ENCODE results near the gene CXXC1.

Gene CXXC1

GRCh38 chr18:50287441-50288347 is at the start of gene CXXC1:
Gene CXXC1 (minus strand): TSS chr18:50287692. CDS start chr18:50287589, 103 bp downstream.
- H3K27ac ChIP-seq (ENCODE audit: low read depth in 2 of 2, low read length in 2 of 2), result peak within 1 kb of the TSS; percentile 83 to 87
- peak within 1 kb of the TSS; percentile 92 to 93 for H3K9ac ChIP-seq (ENCODE audit: low read depth in 1 of 2, low read length in 2 of 2)
- peaks cover 9 to 14% of the 10 kb centered on the region in 2 donors for H3K4me1 ChIP-seq (ENCODE audit: control insufficient read depth in 2 of 2, insufficient read depth in 2 of 2, low read length in 2 of 2)
- H3K9me3 ChIP-seq (ENCODE audit: control insufficient read depth in 2 of 2, low read length in 2 of 2), result no peaks in the 10 kb centered on the region
- peaks cover 18 to 31% of the 10 kb centered on the region in 2 donors for H3K36me3 ChIP-seq (ENCODE audit: control insufficient read depth in 2 of 2, insufficient read depth in 2 of 2, low read length in 2 of 2)
- no peaks in the 10 kb centered on the region for H3K27me3 ChIP-seq (ENCODE audit: control insufficient read depth in 2 of 2, insufficient read depth in 2 of 2, low read length in 2 of 2)
- peak within 1 kb of the TSS; percentile 83 to 99 for H3K4me3 ChIP-seq (ENCODE audit: low read length in 2 of 2)

GRCh38 chr18:50334546-50335152 is 47.2 kb upstream of the CXXC1 start:
- Histone ChIP-seq H3K4me3 (ENCODE audit: low read length in 2 of 2) (no peak overlapping the region), H3K36me3 (ENCODE audit: control insufficient read depth in 2 of 2, insufficient read depth in 2 of 2, low read length in 2 of 2) (no peaks in the 10 kb centered on the region), H3K27me3 (ENCODE audit: control insufficient read depth in 2 of 2, insufficient read depth in 2 of 2, low read length in 2 of 2) (peaks cover 0 to 4% of the 10 kb centered on the region in 2 donors)

GRCh38 chr18:50331691-50332090 is 44.2 kb upstream of the CXXC1 start:
- H3K4me1 ChIP-seq (ENCODE audit: control insufficient read depth in 2 of 2, insufficient read depth in 2 of 2, low read length in 2 of 2), result no peaks in the 10 kb centered on the region
- H3K36me3 ChIP-seq (ENCODE audit: control insufficient read depth in 2 of 2, insufficient read depth in 2 of 2, low read length in 2 of 2), result no peaks in the 10 kb centered on the region
- no peak overlapping the region for H3K27ac ChIP-seq (ENCODE audit: low read depth in 2 of 2, low read length in 2 of 2)
- H3K9ac ChIP-seq (ENCODE audit: low read depth in 1 of 2, low read length in 2 of 2), result no peak overlapping the region
- no peaks in the 10 kb centered on the region for H3K27me3 ChIP-seq (ENCODE audit: control insufficient read depth in 2 of 2, insufficient read depth in 2 of 2, low read length in 2 of 2)
- H3K4me3 ChIP-seq (ENCODE audit: low read length in 2 of 2), result no peak overlapping the region
- no peaks in the 10 kb centered on the region for H3K9me3 ChIP-seq (ENCODE audit: control insufficient read depth in 2 of 2, low read length in 2 of 2)

More at GRCh38 chr18:50334546-50335152, 47.2 kb upstream of the CXXC1 start:
- H3K27ac ChIP-seq (ENCODE audit: low read depth in 2 of 2, low read length in 2 of 2), result no peak overlapping the region
- H3K9me3 ChIP-seq (ENCODE audit: control insufficient read depth in 2 of 2, low read length in 2 of 2), result no peaks in the 10 kb centered on the region
- H3K9ac ChIP-seq (ENCODE audit: low read depth in 1 of 2, low read length in 2 of 2), result no peak overlapping the region
- no peaks in the 10 kb centered on the region for H3K4me1 ChIP-seq (ENCODE audit: control insufficient read depth in 2 of 2, insufficient read depth in 2 of 2, low read length in 2 of 2)

GRCh38 chr18:50330176-50330575 is 42.7 kb upstream of the CXXC1 start:
- no peak overlapping the region for H3K27ac ChIP-seq (ENCODE audit: low read depth in 2 of 2, low read length in 2 of 2)
- H3K4me1 ChIP-seq (ENCODE audit: control insufficient read depth in 2 of 2, insufficient read depth in 2 of 2, low read length in 2 of 2), result no peaks in the 10 kb centered on the region
- no peaks in the 10 kb centered on the region for H3K36me3 ChIP-seq (ENCODE audit: control insufficient read depth in 2 of 2, insufficient read depth in 2 of 2, low read length in 2 of 2)
- no peaks in the 10 kb centered on the region for H3K9me3 ChIP-seq (ENCODE audit: control insufficient read depth in 2 of 2, low read length in 2 of 2)
- H3K9ac ChIP-seq (ENCODE audit: low read depth in 1 of 2, low read length in 2 of 2), result no peak overlapping the region
- H3K27me3 ChIP-seq (ENCODE audit: control insufficient read depth in 2 of 2, insufficient read depth in 2 of 2, low read length in 2 of 2), result no peaks in the 10 kb centered on the region
- H3K4me3 ChIP-seq (ENCODE audit: low read length in 2 of 2), result no peak overlapping the region

- Histone ChIP-seq H3K27me3 (ENCODE audit: control insufficient read depth in 2 of 2, insufficient read depth in 2 of 2, low read length in 2 of 2) (no peaks in the 10 kb centered on the region), H3K9me3 (ENCODE audit: control insufficient read depth in 2 of 2, low read length in 2 of 2) (no peaks in the 10 kb centered on the region), H3K9ac (ENCODE audit: low read depth in 1 of 2, low read length in 2 of 2) (no peak overlapping the region), H3K27ac (ENCODE audit: low read depth in 2 of 2, low read length in 2 of 2) (no peak overlapping the region), H3K36me3 (ENCODE audit: control insufficient read depth in 2 of 2, insufficient read depth in 2 of 2, low read length in 2 of 2) (no peaks in the 10 kb centered on the region), H3K4me3 (ENCODE audit: low read length in 2 of 2) (no peak overlapping the region), H3K4me1 (ENCODE audit: control insufficient read depth in 2 of 2, insufficient read depth in 2 of 2, low read length in 2 of 2) (no peaks in the 10 kb centered on the region)
Observed at GRCh38 chr18:50327983-50328382, 40.5 kb upstream of the CXXC1 start.

GRCh38 chr18:50320719-50321118 is 33.2 kb upstream of the CXXC1 start:
- Histone ChIP-seq H3K36me3 (ENCODE audit: control insufficient read depth in 2 of 2, insufficient read depth in 2 of 2, low read length in 2 of 2) (no peaks in the 10 kb centered on the region), H3K4me1 (ENCODE audit: control insufficient read depth in 2 of 2, insufficient read depth in 2 of 2, low read length in 2 of 2) (no peaks in the 10 kb centered on the region), H3K27ac (ENCODE audit: low read depth in 2 of 2, low read length in 2 of 2) (no peak overlapping the region), H3K27me3 (ENCODE audit: control insufficient read depth in 2 of 2, insufficient read depth in 2 of 2, low read length in 2 of 2) (peaks cover 0 to 5% of the 10 kb centered on the region in 2 donors), H3K9ac (ENCODE audit: low read depth in 1 of 2, low read length in 2 of 2) (no peak overlapping the region), H3K9me3 (ENCODE audit: control insufficient read depth in 2 of 2, low read length in 2 of 2) (no peaks in the 10 kb centered on the region), H3K4me3 (ENCODE audit: low read length in 2 of 2) (no peak overlapping the region)

GRCh38 chr18:50315100-50315871 is 27.8 kb upstream of the CXXC1 start:
- peak overlapping the region; percentile 30 to 46 for H3K27ac ChIP-seq (ENCODE audit: low read depth in 2 of 2, low read length in 2 of 2)
- no peaks in the 10 kb centered on the region for H3K9me3 ChIP-seq (ENCODE audit: control insufficient read depth in 2 of 2, low read length in 2 of 2)
- no peak overlapping the region for H3K9ac ChIP-seq (ENCODE audit: low read depth in 1 of 2, low read length in 2 of 2)
- peaks cover 0 to 5% of the 10 kb centered on the region in 2 donors for H3K27me3 ChIP-seq (ENCODE audit: control insufficient read depth in 2 of 2, insufficient read depth in 2 of 2, low read length in 2 of 2)
- no peaks in the 10 kb centered on the region for H3K36me3 ChIP-seq (ENCODE audit: control insufficient read depth in 2 of 2, insufficient read depth in 2 of 2, low read length in 2 of 2)
- H3K4me1 ChIP-seq (ENCODE audit: control insufficient read depth in 2 of 2, insufficient read depth in 2 of 2, low read length in 2 of 2), result no peaks in the 10 kb centered on the region
- H3K4me3 ChIP-seq (ENCODE audit: low read length in 2 of 2), result no peak overlapping the region

- no peaks in the 10 kb centered on the region for H3K9me3 ChIP-seq (ENCODE audit: control insufficient read depth in 2 of 2, low read length in 2 of 2)
- peaks cover 0 to 5% of the 10 kb centered on the region in 2 donors for H3K27me3 ChIP-seq (ENCODE audit: control insufficient read depth in 2 of 2, insufficient read depth in 2 of 2, low read length in 2 of 2)
- no peaks in the 10 kb centered on the region for H3K36me3 ChIP-seq (ENCODE audit: control insufficient read depth in 2 of 2, insufficient read depth in 2 of 2, low read length in 2 of 2)
- no peak overlapping the region for H3K4me3 ChIP-seq (ENCODE audit: low read length in 2 of 2)
- H3K4me1 ChIP-seq (ENCODE audit: control insufficient read depth in 2 of 2, insufficient read depth in 2 of 2, low read length in 2 of 2), result no peaks in the 10 kb centered on the region
- no peak overlapping the region for H3K27ac ChIP-seq (ENCODE audit: low read depth in 2 of 2, low read length in 2 of 2)
- H3K9ac ChIP-seq (ENCODE audit: low read depth in 1 of 2, low read length in 2 of 2), result no peak overlapping the region
Observed at GRCh38 chr18:50313873-50314460, 26.5 kb upstream of the CXXC1 start.

- no peak overlapping the region for H3K4me3 ChIP-seq (ENCODE audit: low read length in 2 of 2)
- no peak overlapping the region for H3K9ac ChIP-seq (ENCODE audit: low read depth in 1 of 2, low read length in 2 of 2)
- peaks cover 0 to 5% of the 10 kb centered on the region in 2 donors for H3K27me3 ChIP-seq (ENCODE audit: control insufficient read depth in 2 of 2, insufficient read depth in 2 of 2, low read length in 2 of 2)
- no peaks in the 10 kb centered on the region for H3K36me3 ChIP-seq (ENCODE audit: control insufficient read depth in 2 of 2, insufficient read depth in 2 of 2, low read length in 2 of 2)
- H3K9me3 ChIP-seq (ENCODE audit: control insufficient read depth in 2 of 2, low read length in 2 of 2), result no peaks in the 10 kb centered on the region
- H3K4me1 ChIP-seq (ENCODE audit: control insufficient read depth in 2 of 2, insufficient read depth in 2 of 2, low read length in 2 of 2), result peaks cover 0 to 2% of the 10 kb centered on the region in 2 donors
- H3K27ac ChIP-seq (ENCODE audit: low read depth in 2 of 2, low read length in 2 of 2), result peak overlapping the region; percentile 17 to 24
Observed at GRCh38 chr18:50313031-50313607, 25.6 kb upstream of the CXXC1 start.

Data from mucosa of rectum (tissue), 2 donors.